AG04450 (cell line): ENCODE measurements around the gene ABCC3. TPM values are rescaled to one million over a fixed set of nuclear protein-coding genes. Genes with fewer than 3 reads are reported as not detected.

Source experiments
- CTCF ChIA-PET: fragments of 300-600, 350-600 bp; formaldehyde crosslinking; extraction: SDS; loops from one replicate; lab custom pipeline; 2022; ENCODE audit warnings: antibody characterized with exemption, inconsistent platforms; lab: Charles Lee
- POLR2A ChIA-PET: fragments of 350-600 bp; formaldehyde crosslinking; extraction: SDS; loops from one replicate; lab custom pipeline; 2021; ENCODE audit warnings: antibody characterized with exemption, inconsistent platforms; lab: Yijun Ruan, JAX
- DNase-seq: peaks from one replicate; pipeline ENCODE4 v3.0.0-alpha.2; 2011; ENCODE audit warnings: low read depth, low spot score
- H3K27ac ChIP-seq: one replicate; pipeline ENCODE4 v1.5.1; 2012; ENCODE audit warnings: low read depth, low read length, control low read depth
- H3K27me3 ChIP-seq: one replicate; pipeline ENCODE4 v1.6.0; 2012; ENCODE audit warnings: low read length; ENCODE audit not compliant: control insufficient read depth, insufficient read depth
- H3K4me3 ChIP-seq: 2 replicates; pipeline ENCODE4 v1.5.1; 2011; ENCODE audit warnings: mild to moderate bottlenecking, low read depth, low read length, control low read depth
- H3K9me3 ChIP-seq: 2 replicates; pipeline ENCODE4 v1.5.1; 2012; ENCODE audit warnings: low read length; ENCODE audit not compliant: control insufficient read depth, insufficient read depth
- polyA plus RNA-seq: library from polyadenylated mRNA; depleted of rRNA; stranded (reverse); fragments of >200 nt; gene quantifications from 2 replicates; pipeline ENCODE4 v1.2.3, GENCODE V29; 2011
- TF ChIP-seq, protein P1 (sequence below): IDR thresholded peaks from 2 replicates; pipeline ENCODE4 v1.5.1; 2011; ENCODE audit warnings: low read depth, low read length, control low read depth, inconsistent platforms

The ABCC3 gene
- polyA plus RNA-seq, 1 experiment = 21.7 TPM

- ChIA-PET CTCF (interaction anchor here (1.7 to 6.9 kb wide), 3 partner anchors 10 to 86 kb away, joined by 10 to 49 read pairs (median 15); no protein-coding TSS in a partner anchor), POLR2A (interaction anchor here (1.1 kb wide), 1 partner anchor 25 kb away, joined by 5 read pairs; no protein-coding TSS in a partner anchor)
- H3K27ac ChIP-seq = no peak overlapping the region
- H3K9me3 ChIP-seq = no peaks in the 10 kb centered on the region
- no peaks in the 10 kb centered on the region for H3K27me3 ChIP-seq
- DNase-seq = no peak
- peak overlapping the region; percentile 21 for H3K4me3 ChIP-seq
- TF ChIP-seq, protein P1, sequence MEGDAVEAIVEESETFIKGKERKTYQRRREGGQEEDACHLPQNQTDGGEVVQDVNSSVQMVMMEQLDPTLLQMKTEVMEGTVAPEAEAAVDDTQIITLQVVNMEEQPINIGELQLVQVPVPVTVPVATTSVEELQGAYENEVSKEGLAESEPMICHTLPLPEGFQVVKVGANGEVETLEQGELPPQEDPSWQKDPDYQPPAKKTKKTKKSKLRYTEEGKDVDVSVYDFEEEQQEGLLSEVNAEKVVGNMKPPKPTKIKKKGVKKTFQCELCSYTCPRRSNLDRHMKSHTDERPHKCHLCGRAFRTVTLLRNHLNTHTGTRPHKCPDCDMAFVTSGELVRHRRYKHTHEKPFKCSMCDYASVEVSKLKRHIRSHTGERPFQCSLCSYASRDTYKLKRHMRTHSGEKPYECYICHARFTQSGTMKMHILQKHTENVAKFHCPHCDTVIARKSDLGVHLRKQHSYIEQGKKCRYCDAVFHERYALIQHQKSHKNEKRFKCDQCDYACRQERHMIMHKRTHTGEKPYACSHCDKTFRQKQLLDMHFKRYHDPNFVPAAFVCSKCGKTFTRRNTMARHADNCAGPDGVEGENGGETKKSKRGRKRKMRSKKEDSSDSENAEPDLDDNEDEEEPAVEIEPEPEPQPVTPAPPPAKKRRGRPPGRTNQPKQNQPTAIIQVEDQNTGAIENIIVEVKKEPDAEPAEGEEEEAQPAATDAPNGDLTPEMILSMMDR = no peak
These were observed 1.5 kb downstream of the ABCC3 start for GRCh38 chr17:50635982-50636803.

DNA sequence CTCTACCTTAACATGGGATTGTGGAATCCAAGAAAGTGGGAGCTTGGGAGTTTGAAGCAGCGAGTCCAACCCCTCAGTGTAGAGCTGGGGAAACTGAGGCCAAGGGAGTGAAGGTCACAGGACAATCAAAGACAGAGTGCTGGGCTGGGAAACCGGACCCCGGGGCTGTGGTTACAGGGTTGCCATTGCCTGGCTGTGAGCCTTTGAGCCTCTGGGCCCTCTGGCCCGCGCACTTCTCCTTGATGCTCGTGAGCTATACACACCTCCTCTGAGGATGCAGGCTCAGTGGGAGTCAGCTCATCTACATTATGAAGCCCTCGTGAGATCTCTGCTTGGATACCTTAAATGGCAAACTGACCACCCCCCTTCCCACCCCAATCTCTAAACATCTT lies 2.1 kb downstream of the ABCC3 start:
- DNase-seq = no peak
- Histone ChIP-seq H3K27ac (no peak overlapping the region), H3K4me3 (no peak overlapping the region), H3K9me3 (no peaks in the 10 kb centered on the region), H3K27me3 (no peaks in the 10 kb centered on the region)
- TF ChIP-seq, protein P1 = no peak
- ChIA-PET POLR2A (interaction anchor here (1.1 kb wide), 1 partner anchor 24 kb away, joined by 5 read pairs; no protein-coding TSS in a partner anchor), CTCF (interaction anchor here (0.7 to 6.9 kb wide), 4 partner anchors 10 to 86 kb away, joined by 3 to 49 read pairs (median 12); no protein-coding TSS in a partner anchor)

- Histone ChIP-seq H3K27ac (peak overlapping the region; percentile 92), H3K27me3 (no peaks in the 10 kb centered on the region), H3K9me3 (no peaks in the 10 kb centered on the region), H3K4me3 (no peak overlapping the region)
- no peak for DNase-seq
- CTCF ChIA-PET = interaction anchor here (0.8 to 6.9 kb wide), 7 partner anchors 8 to 87 kb away, joined by 3 to 49 read pairs (median 3); no protein-coding TSS in a partner anchor
- TF ChIP-seq, protein P1 = no peak
- POLR2A ChIA-PET = interaction anchor here (0.7 to 2.4 kb wide), 8 partner anchors 9 to 87 kb away, joined by 3 to 29 read pairs (median 3); partner anchors contain the start of genes ANKRD40 and CACNA1G
These were observed 3.3 kb downstream of the ABCC3 start for GRCh38 chr17:50637829-50638605.

DNA sequence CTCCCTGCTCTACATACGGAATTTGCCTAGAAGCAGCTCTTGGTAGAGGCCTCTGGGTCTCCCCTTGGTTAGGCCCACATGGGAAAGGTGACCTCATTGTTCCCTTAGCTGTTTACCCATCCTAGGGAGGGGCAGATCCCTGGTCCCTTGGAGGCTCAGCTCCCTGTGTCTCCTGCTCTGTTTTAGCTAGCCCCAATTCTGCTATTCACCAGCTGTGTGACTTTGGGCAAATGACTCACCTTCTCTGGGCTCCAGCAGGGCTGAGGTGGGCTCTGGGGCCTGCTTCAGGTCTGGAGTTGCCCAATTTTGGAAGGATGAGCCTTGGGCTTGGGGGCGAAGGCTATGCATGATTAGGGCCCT lies 3.9 kb downstream of the ABCC3 start:
- DNase-seq = no peak
- ChIA-PET POLR2A (interaction anchor here (0.6 to 2.4 kb wide), 11 partner anchors 8 to 88 kb away, joined by 3 to 29 read pairs (median 4); partner anchors contain the start of genes ANKRD40 and CACNA1G), CTCF (interaction anchor here (0.8 to 6.9 kb wide), 7 partner anchors 9 to 88 kb away, joined by 3 to 49 read pairs (median 3); no protein-coding TSS in a partner anchor)
- H3K27me3 ChIP-seq = no peaks in the 10 kb centered on the region
- H3K9me3 ChIP-seq = no peaks in the 10 kb centered on the region
- peak overlapping the region; percentile 92 for H3K27ac ChIP-seq
- no peak overlapping the region for H3K4me3 ChIP-seq
- TF ChIP-seq, protein P1 = no peak
